Measurements from ENCODE around the gene CARM1.

- no peak for TF ChIP-seq POLR2A (IDR thresholded peaks at IDR 0.05)
- no peak for TF ChIP-seq CTCF (IDR thresholded peaks at IDR 0.05)
These were observed 36.1 kb upstream of the CARM1 start for GRCh38 chr19:10835089-10835753.
